ENCODE data around the gene PPP1R7.
"Not testable (repeated sequence)": the region's sequence is repeated elsewhere in the genome, so short reads cannot be mapped to it uniquely, and the experiment has no call there.

PPP1R7 gene

GRCh38 chr2:241195506-241196130 is 45.4 kb downstream of the PPP1R7 start:
- DNase-seq (ENCODE audit: low spot score), result no peak
- in situ Hi-C loops (cut with MboI; ENCODE audit: low pct_unique_long_range_greater_than_20kb, low sequenced_read_pairs, unreplicated experiment), result no loop called here
- no peak for TF ChIP-seq CTCF (IDR thresholded peaks at IDR 0.05; ENCODE audit: extremely low read depth, insufficient read depth, missing control alignments)

GRCh38 chr2:241197246-241197645 is 47.0 kb downstream of the PPP1R7 start:
- in situ Hi-C loops (cut with MboI; ENCODE audit: low pct_unique_long_range_greater_than_20kb, low sequenced_read_pairs, unreplicated experiment); DNase-seq (ENCODE audit: low spot score): not testable (repeated sequence)

- in situ Hi-C loops (cut with MboI; ENCODE audit: low pct_unique_long_range_greater_than_20kb, low sequenced_read_pairs, unreplicated experiment), result no loop called here
- DNase-seq (ENCODE audit: low spot score), result no peak
- TF ChIP-seq CTCF (IDR thresholded peaks at IDR 0.05; ENCODE audit: extremely low read depth, insufficient read depth, missing control alignments), result no peak
Measured at GRCh38 chr2:241197947-241198346, 47.7 kb downstream of the PPP1R7 start.

DNA sequence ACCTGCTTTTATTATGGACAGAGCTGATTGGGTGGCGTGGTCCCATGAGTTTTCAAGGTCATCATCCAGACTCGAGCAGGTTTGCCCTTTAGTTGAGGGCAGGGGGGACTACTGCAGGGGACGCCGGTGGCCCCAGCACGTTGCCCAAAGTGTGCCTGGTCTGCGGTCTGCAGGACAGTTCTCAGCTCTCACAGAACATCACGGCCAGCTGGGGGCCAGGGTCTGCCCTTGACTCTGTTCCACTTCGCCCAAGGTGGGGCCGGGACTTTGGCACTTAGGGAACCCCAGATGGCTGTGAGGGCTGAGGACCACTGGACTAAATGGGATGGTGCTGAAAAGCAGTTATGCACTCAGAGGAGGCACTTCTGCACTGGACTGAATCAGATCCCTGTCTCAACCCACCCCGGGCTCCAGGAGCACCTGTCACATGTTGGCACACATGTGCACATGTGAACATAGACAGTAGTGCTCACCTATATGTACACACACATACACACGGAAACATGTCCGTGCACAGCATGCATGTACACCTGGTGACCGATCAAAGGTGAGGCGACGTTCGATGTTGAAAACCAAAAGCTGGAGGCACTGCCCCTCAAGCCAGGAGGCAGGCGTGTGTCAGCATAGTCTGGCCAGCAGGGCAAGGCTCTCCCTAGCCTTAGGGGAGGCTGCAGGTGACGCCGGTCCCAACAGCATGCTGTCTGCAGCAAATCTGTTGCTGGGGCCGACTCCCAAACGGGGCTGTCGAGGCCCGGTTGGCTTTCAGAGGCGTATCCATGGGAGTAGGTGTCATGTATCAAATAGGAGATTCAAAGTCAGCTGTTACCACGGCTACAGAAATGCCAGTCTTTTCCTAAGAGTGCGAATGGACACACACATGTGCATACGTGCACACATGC is 48.4 kb downstream of the PPP1R7 start:
- in situ Hi-C loops (cut with MboI; ENCODE audit: low pct_unique_long_range_greater_than_20kb, low sequenced_read_pairs, unreplicated experiment), result no loop called here
- no peak for DNase-seq (ENCODE audit: low spot score)
- no peak for TF ChIP-seq CTCF (IDR thresholded peaks at IDR 0.05; ENCODE audit: extremely low read depth, insufficient read depth, missing control alignments)

DNA sequence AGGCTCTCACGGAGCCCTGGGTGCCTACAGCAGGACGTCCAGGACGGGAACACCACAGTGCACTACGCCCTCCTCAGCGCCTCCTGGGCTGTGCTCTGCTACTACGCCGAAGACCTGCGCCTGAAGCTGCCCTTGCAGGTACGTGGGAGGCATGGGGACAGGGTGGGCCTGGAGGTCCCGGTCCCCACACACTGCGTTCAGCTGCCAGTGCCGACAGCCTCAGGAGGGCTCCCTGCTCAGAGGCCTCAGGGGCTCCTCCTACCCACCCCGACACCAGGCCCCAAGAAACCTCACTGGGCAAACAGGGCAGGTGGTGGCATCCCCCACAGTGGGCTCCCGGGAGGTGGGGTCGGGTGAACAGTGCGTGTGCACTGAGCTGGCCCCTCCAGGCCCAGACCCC is 49.0 kb downstream of the PPP1R7 start:
- TF ChIP-seq CTCF (IDR thresholded peaks at IDR 0.05; ENCODE audit: extremely low read depth, insufficient read depth, missing control alignments), result no peak
- in situ Hi-C loops (cut with MboI; ENCODE audit: low pct_unique_long_range_greater_than_20kb, low sequenced_read_pairs, unreplicated experiment), result no loop called here
- no peak for DNase-seq (ENCODE audit: low spot score)

DNA sequence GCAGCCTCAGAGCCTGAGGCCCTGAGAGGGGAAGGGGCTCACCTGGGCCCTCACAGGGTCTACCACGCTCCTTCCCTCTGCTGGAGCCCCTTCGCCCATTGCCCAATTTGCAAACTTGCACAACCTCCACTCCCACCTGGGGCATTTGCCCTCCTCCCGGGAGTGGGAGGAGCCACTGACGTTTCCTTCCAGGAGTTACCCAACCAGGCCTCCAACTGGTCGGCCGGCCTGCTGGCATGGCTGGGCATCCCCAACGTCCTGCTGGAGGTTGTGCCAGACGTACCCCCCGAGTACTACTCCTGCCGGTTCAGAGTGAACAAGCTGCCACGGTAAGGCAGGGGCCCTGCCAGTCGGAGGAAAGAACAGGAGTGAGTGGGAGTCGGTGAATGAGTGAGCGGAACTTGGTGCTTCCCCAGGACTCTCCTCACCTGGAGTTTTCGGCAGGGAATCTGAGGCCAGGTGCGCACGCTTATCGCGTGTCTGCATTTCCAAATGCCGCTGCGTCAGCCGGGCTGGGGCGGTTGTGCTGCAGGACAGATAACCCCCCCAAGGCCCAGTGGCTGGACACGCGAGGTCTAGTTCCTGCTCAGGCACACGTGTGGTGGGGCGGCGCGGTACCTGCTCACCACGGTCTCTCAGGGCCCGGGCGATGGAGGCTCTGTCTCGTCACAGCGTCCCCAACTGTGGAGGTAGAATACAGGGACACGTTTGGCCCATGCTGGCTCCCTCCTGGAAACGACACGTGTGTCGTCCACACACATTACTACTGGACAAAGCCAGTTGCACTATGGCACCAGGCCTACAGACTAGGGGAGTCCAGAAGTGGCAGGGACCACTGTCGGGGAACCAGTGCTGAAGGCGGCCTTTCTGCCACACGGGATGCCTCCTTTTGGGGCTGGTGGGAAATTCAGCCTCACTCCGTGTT is 49.9 kb downstream of the PPP1R7 start:
- no peak for DNase-seq (ENCODE audit: low spot score)
- no peak for TF ChIP-seq CTCF (IDR thresholded peaks at IDR 0.05; ENCODE audit: extremely low read depth, insufficient read depth, missing control alignments)
- in situ Hi-C loops (cut with MboI; ENCODE audit: low pct_unique_long_range_greater_than_20kb, low sequenced_read_pairs, unreplicated experiment), result no loop called here

Data from GM13977 (cell line).